ENCODE measurements around the gene TACC2.

The TACC2 gene

GRCh38 chr10:122116331-122116730, 127.4 kb downstream of the TACC2 start:
- in situ Hi-C loops (cut with MboI; ENCODE audit: low sequenced_read_pairs): no loop called here

DNA sequence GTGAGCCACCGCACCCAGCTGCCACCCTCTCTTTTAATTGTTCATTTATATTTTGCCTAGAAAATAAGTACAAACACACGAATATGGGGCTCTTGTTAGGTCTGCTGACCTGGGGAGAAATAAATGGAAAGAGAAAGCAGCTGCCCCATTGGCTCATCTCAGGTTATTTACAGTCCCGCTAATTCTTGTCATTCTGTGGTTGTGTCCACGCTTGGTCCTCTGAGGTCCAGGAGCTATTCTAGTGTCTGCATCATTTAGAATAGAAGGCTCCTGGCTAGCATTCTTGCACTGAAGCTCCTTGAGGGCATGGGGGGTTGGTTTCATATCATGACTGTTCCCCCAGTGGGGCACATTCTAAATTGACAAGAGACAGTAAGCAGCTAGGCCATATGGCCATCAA, 128.5 kb downstream of the TACC2 start:
- in situ Hi-C loops (cut with MboI; ENCODE audit: low sequenced_read_pairs): no loop called here

GRCh38 chr10:122120008-122120744, 131.2 kb downstream of the TACC2 start:
- in situ Hi-C loops (cut with MboI; ENCODE audit: low sequenced_read_pairs): no loop called here

GRCh38 chr10:122121059-122121458, 132.1 kb downstream of the TACC2 start:
- in situ Hi-C loops (cut with MboI; ENCODE audit: low sequenced_read_pairs): no loop called here

DNA sequence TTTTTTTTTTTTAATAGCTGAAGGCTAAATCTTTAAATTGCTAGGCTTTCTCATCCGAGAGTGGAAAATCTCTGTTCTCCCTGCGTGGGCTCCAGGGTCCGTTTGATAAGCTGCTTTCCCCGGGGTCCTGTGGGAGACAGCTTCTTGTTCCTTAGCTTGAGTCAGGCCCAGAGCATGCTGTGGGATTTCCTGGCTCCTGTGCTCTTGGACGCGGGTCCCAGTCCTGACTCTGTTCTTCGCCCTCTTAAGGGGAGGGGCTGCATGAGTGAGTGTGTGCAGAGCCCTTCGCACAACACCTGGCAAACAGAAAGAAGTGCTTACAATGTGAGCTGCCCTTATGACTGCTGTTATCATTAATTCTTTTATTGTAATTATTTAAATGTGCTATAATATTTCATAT, 133.5 kb downstream of the TACC2 start:
- in situ Hi-C loops (cut with MboI; ENCODE audit: low sequenced_read_pairs): no loop called here

DNA sequence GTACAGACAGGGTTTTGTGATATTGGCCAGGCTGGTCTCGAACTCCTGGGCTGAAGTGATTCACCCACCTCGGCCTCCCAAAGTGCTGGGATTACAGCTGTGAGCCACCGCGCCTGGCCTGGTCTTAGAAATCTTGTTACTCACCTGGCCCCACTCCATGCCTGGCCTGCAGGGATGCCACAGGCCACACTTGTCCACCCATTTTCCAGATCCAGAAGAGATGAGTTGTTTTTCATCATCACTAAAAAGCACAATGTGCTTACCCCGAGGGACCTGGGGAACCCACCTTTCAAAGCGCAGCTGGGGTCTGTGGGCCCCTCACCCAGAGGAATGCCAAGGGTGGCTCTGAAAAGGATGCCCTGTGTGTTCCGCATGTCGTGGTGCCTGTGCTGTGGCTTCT, 134.2 kb downstream of the TACC2 start:
- in situ Hi-C loops (cut with MboI; ENCODE audit: low sequenced_read_pairs): no loop called here

- in situ Hi-C loops (cut with MboI; ENCODE audit: low sequenced_read_pairs): no loop called here
These were observed 135.4 kb downstream of the TACC2 start for GRCh38 chr10:122124342-122124741.

DNA sequence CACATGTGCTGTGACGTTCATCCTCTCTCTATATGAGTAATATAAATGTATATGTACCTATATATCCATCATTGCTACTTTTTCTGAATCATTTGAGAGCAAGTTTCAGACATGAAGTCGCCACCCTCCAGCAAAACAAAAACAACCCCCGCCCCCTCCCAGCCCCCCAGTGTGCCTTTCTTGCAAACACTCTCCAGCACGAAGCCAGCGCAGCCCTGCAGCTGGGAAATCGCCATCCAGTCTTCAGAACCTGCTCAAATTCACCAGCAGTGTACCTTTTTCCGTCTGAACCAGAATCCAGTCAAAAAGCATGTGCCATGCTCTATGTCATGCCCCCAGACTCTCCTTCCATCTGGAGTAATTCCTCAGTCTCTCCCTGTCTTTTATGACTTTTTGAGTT, 135.8 kb downstream of the TACC2 start:
- in situ Hi-C loops (cut with MboI; ENCODE audit: low sequenced_read_pairs): loop anchor here (25.0 kb wide), 1 partner anchor 312 kb away; no protein-coding TSS in a partner anchor

DNA sequence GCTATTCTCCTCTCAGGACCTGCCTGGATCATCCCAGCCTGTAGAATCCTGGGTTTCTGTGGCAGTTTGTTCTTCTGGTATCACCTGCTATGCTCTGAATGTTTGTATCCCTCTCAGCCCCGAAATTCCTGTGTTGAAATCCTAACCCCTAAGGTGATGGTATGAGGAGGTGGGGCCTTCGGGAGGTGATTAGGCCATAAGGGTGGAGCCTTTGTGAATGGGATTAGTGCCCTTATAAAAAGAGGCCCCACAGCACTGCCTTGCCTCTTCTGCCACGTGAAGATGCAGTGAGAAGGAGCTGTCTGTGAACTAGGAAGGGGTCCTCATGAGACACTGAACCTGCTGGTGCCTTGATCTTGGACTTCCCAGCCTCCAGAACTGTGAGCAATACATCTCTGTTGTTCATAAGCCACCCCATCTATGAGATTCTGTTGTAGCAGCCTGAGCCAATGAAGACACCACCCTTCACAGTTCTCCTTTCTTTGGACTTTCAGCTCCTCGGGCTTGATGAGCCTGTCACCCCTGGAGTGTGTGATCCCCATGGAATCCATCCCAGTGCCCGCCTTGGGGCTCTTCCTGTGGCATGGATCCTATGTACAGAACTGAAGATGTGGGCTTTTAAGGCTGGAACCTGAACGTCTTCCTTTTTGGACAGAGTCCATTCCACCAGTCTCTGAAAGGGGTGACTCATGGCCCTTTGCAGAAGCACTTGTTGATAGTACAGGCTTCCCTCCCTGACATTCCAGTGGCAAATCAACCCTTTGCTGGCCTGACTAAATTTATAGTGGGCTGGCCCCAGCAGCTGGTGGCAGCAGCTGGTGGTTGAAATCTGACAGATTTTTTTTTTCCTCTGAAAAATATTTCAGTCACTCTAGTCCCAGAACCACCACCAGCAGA, 138.0 kb downstream of the TACC2 start:
- in situ Hi-C loops (cut with MboI; ENCODE audit: low sequenced_read_pairs): loop anchor here (25.0 kb wide), 1 partner anchor 310 kb away; no protein-coding TSS in a partner anchor

DNA sequence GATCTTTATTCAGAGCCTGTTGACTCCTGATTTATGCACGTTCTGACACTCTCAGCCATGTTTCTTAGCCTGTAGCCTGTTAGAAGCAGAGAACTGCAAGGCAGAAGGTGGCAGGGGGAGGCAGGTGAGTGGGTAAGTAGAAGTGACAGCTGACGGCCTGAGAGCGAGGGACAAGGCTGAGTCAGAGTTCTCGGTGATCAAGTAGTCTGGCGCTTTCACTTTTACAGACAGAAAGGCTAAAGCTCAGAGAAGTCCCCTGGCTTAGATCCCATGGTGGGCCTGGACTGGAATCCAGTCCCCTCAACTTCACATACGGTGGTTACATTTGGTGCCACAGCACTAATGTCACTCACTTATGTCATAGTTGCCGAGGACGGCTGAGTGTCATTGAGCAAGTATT, 139.0 kb downstream of the TACC2 start:
- in situ Hi-C loops (cut with MboI; ENCODE audit: low sequenced_read_pairs): loop anchor here (25.0 kb wide), 1 partner anchor 309 kb away; no protein-coding TSS in a partner anchor

DNA sequence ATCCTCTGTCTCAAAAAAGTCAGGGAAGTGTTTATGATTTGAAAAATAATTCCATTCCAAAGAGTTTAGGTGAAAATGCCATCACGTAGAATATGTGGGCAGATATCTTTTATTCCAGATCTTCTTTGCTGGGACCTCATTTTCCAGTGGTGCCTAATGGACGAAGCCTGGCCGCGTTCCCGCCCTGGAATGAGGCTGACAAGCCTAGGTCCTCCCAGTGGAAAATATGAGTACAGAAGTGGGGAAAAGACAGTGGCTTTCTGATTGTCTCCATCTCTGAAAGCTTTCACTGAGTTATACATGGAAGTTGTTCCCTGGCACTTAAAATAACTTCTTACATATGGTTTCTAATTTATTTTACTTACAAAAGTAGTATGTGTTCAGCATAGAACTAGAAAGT, 139.4 kb downstream of the TACC2 start:
- in situ Hi-C loops (cut with MboI; ENCODE audit: low sequenced_read_pairs): loop anchor here (25.0 kb wide), 1 partner anchor 309 kb away; no protein-coding TSS in a partner anchor

GRCh38 chr10:122130474-122131110, 141.6 kb downstream of the TACC2 start:
- in situ Hi-C loops (cut with MboI; ENCODE audit: low sequenced_read_pairs): loop anchor here (25.0 kb wide), 1 partner anchor 307 kb away; no protein-coding TSS in a partner anchor

GRCh38 chr10:122132331-122132755, 143.4 kb downstream of the TACC2 start:
- in situ Hi-C loops (cut with MboI; ENCODE audit: low sequenced_read_pairs): loop anchor here (25.0 kb wide), 1 partner anchor 305 kb away; no protein-coding TSS in a partner anchor

GRCh38 chr10:122132882-122133565, 144.1 kb downstream of the TACC2 start:
- in situ Hi-C loops (cut with MboI; ENCODE audit: low sequenced_read_pairs): loop anchor here (25.0 kb wide), 1 partner anchor 304 kb away; no protein-coding TSS in a partner anchor

DNA sequence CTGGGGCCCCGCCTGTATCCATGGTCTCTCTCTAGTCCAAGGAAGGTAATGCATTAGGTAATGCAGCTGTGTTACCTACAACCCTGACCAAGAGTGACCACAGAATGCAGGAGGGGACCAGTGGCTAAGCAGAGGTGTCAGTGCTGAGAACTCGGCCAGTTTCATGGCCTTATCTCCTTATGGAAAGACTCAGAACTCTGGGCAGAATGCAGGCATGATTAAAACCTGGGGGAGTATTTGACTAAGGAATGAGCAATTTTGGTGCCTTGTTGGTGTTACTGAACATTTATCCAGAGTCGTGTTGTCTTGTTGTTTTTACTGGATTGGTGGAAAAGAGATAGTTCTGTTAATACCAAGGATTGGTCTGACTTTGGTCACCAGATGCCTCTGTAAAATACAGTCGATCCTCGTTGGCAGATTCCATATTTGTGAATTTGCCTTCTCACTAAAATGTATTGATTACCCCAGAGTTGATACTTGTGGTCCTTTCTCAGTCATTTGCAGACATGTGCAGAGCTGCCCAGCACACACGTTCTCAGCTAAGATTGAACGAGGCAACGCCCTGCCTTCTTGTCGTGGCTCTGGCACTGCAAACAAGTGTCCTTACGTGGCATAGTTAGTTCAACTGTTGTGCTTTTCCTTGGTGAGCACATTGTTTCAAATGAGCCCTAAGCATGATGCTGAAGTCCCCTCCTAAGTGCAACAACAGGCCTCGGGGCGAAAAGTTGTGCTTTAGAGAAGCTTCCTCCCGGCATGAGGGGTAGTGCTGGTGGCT, 146.5 kb downstream of the TACC2 start:
- in situ Hi-C loops (cut with MboI; ENCODE audit: low sequenced_read_pairs): loop anchor here (25.0 kb wide), 1 partner anchor 302 kb away; no protein-coding TSS in a partner anchor

DNA sequence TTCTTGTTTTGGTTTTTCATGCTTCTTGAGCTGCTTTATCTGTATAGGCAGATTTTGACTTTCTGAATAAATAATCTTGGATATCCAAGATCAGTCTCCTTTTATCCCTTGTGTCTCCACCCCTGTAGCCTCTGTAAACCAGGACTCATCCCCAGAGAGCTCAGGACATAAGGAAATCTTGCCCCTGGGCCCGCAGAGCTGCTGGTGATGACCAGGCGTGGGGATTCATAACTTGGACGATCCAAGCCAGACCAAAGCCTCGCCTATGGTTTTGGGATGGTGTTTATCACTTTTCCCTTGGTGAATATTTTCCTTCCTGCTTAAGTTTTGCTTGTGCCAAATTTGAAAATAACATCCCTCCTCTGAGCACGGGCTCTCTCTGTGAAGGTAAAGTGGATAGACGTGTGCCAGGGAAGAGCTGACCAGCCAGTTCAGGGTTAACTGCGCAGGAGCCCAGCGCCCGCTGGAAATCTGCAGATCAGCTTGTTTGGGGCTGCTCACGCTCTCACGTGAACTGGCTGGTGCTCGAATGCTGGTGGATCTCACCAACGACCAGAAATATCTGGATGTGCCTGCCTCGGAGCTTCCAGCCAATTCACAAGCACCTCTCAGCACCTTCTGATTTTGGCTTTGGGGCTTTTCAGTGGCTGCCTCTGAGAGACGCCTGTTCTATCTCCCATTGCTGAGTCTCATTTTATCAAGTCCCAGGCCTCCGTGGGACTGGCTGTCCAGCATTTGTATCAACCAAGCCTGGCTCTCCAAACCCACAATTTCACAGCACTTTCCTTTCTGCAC, 150.1 kb downstream of the TACC2 start:
- in situ Hi-C loops (cut with MboI; ENCODE audit: low sequenced_read_pairs): loop anchor here (25.0 kb wide), 1 partner anchor 298 kb away; no protein-coding TSS in a partner anchor

GRCh38 chr10:122139627-122140170, 150.7 kb downstream of the TACC2 start:
- in situ Hi-C loops (cut with MboI; ENCODE audit: low sequenced_read_pairs): loop anchor here (25.0 kb wide), 1 partner anchor 298 kb away; no protein-coding TSS in a partner anchor

GRCh38 chr10:122140461-122140902, 151.5 kb downstream of the TACC2 start:
- in situ Hi-C loops (cut with MboI; ENCODE audit: low sequenced_read_pairs): loop anchor here (25.0 kb wide), 1 partner anchor 297 kb away; no protein-coding TSS in a partner anchor
